SIG-M5 (cell line): ENCODE measurements around the gene POU4F2.
"Not testable (repeated sequence)": the region's sequence is repeated elsewhere in the genome, so short reads cannot be mapped to it uniquely, and the experiment has no call there.

Experiments
- DNase-seq: peaks from one replicate; lab custom pipeline; 2025; lab: John Stamatoyannopoulos, UW

Gene POU4F2

GRCh38 chr4:146655521-146655856 lies 16.8 kb downstream of the POU4F2 start:
- no peak for DNase-seq

- no peak for DNase-seq
These were observed 22.7 kb downstream of the POU4F2 start for GRCh38 chr4:146661367-146661766.

- not testable (repeated sequence) for DNase-seq
These were observed 25.2 kb downstream of the POU4F2 start for GRCh38 chr4:146663968-146664311.

- DNase-seq, result no peak
These were observed 36.3 kb downstream of the POU4F2 start for GRCh38 chr4:146674829-146675570.
